ENCODE measurements around the gene CTDP1. TPM values are rescaled to one million over a fixed set of nuclear protein-coding genes. Genes with fewer than 3 reads are reported as not detected.
A peak's percentile ranks its signal among the peaks of the same experiment; 100 is the strongest.

Gene CTDP1
- total RNA-seq, 1 experiment from 2014 or later, result 33.7 TPM

DNA sequence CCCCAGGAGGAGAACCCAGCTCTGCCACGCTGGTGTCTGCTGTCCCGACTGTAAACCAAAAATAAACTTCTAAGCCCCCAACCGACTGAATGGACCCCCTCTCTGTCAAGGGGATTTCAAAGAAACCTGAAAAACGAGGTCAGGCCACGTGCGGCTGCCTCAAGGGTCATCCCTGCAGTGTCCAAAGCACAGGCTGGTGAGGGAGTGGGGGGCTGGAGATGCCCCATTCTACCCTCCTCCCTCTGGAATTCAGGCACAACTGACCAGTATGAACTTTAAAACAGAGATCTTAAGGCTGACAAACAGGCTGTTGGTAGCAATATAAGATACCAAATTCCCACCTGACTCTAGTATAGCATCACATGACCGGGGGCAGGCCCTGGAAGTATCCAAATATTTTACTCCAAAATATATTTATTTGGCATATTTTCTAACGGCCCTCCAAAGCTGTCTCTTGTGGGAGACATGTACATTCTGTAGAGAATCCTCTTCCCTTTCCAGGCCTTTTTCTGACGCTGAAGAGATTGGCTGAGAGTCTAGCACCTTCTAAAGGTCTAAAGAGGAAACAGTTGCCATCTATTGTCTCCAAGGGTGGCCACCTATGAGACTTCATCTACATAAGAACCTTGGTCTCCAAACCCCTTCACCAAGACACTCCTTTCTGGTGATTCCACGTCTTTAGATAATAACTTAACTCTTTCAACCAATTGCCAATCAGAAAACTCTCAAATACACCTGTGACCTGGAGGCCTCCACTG, 40.4 kb upstream of the CTDP1 start:
- peaks cover 3 to 5% of the 10 kb centered on the region in 2 experiments; a peak in 4 of 5 replicates for H3K9me3 Mint-ChIP-seq
- H3K4me3 Mint-ChIP-seq, result no peak overlapping the region

More for the DNA sequence above, 40.4 kb upstream of the CTDP1 start:
- Histone ChIP-seq H3T11ph (ENCODE audit: low read length) (no peak overlapping the region), H2BK20ac (ENCODE audit: low read depth, low read length, poor library complexity, severe bottlenecking) (no peak overlapping the region), H2BK5ac (ENCODE audit: insufficient read length, low read length) (no peak overlapping the region), H2BK12ac (ENCODE audit: insufficient read length, low read depth, low read length) (no peak overlapping the region), H2BK15ac (ENCODE audit: low read depth, low read length) (no peak overlapping the region), H3K27ac (ENCODE audit: insufficient read length, low read depth, low read length) (no peak overlapping the region), H3K4ac (ENCODE audit: low read depth, low read length) (no peak overlapping the region), H3K23ac (ENCODE audit: insufficient read length, low read depth, low read length) (no peak overlapping the region), H3K56ac (ENCODE audit: insufficient read length, low read depth, low read length) (no peak overlapping the region), H3K4me1 (ENCODE audit: insufficient read depth, low read length) (no peaks in the 10 kb centered on the region), H3K9me3 (ENCODE audit: control insufficient read depth, low read depth, low read length) (no peaks in the 10 kb centered on the region), H3K27me3 (ENCODE audit: insufficient read depth, low read length) (no peaks in the 10 kb centered on the region), H2AFZ (ENCODE audit: low read length) (no peak overlapping the region), H4K8ac (replicated peaks; ENCODE audit: insufficient read length, low read depth, low read length) (no peak overlapping the region), H2AK5ac (ENCODE audit: insufficient read length, low read length) (no peak overlapping the region), H3K14ac (ENCODE audit: insufficient read depth, low read length) (no peak overlapping the region), H4K20me1 (ENCODE audit: control insufficient read depth, insufficient read depth, insufficient read length) (no peaks in the 10 kb centered on the region), H3K79me2 (ENCODE audit: insufficient read depth, low read length) (no peaks in the 10 kb centered on the region), H3K4me2 (ENCODE audit: insufficient read depth, insufficient read length, low read length) (no peak overlapping the region), H4K5ac (ENCODE audit: insufficient read length, low read depth, low read length) (no peak overlapping the region), H4K91ac (ENCODE audit: insufficient read length, low read depth, low read length) (no peak overlapping the region), H3K9ac (ENCODE audit: extremely low read depth, insufficient read length, low read length) (no peak overlapping the region), H3K23me2 (ENCODE audit: insufficient read length, low read depth, low read length, poor library complexity, severe bottlenecking) (no peaks in the 10 kb centered on the region), H3K18ac (ENCODE audit: insufficient read length, low read depth, low read length) (no peak overlapping the region), H3K79me1 (ENCODE audit: insufficient read depth, low read depth, low read length, poor library complexity, severe bottlenecking) (no peaks in the 10 kb centered on the region), H2BK120ac (ENCODE audit: low read depth, low read length, poor library complexity, severe bottlenecking) (no peak overlapping the region)
- Mint-ChIP-seq H3K27ac (peak overlapping the region in 1 of 3 experiments; percentile 47; a peak in 3 of 7 replicates), H3K4me1 (peaks cover 8 to 14% of the 10 kb centered on the region in 2 experiments), H3K36me3 (ENCODE audit: insufficient read depth in 1 of 3, low read depth in 3 of 3) (no peaks in the 10 kb centered on the region), H3K27me3 (ENCODE audit: low read depth) (peaks cover 5% of the 10 kb centered on the region)
- peak; percentile 16 for DNase-seq
- no CpG with 5 or more reads among the region's 10 CpGs for WGBS (ENCODE audit: extremely low coverage, insufficient read length, low lambda C conversion rate)
- TF ChIP-seq, protein P1, sequence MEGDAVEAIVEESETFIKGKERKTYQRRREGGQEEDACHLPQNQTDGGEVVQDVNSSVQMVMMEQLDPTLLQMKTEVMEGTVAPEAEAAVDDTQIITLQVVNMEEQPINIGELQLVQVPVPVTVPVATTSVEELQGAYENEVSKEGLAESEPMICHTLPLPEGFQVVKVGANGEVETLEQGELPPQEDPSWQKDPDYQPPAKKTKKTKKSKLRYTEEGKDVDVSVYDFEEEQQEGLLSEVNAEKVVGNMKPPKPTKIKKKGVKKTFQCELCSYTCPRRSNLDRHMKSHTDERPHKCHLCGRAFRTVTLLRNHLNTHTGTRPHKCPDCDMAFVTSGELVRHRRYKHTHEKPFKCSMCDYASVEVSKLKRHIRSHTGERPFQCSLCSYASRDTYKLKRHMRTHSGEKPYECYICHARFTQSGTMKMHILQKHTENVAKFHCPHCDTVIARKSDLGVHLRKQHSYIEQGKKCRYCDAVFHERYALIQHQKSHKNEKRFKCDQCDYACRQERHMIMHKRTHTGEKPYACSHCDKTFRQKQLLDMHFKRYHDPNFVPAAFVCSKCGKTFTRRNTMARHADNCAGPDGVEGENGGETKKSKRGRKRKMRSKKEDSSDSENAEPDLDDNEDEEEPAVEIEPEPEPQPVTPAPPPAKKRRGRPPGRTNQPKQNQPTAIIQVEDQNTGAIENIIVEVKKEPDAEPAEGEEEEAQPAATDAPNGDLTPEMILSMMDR (conservative IDR thresholded peaks at IDR 0.05), result no peak

Data from H9 (cell line).